GM21367 (cell line): Measurements from ENCODE around the gene PITPNB.

Experiments used
- ATAC-seq: cut with Tn5 transposase; IDR thresholded peaks from one replicate; pipeline ENCODE4 v1.9.1; 2021; ENCODE audit not compliant: unreplicated experiment

Gene PITPNB

DNA sequence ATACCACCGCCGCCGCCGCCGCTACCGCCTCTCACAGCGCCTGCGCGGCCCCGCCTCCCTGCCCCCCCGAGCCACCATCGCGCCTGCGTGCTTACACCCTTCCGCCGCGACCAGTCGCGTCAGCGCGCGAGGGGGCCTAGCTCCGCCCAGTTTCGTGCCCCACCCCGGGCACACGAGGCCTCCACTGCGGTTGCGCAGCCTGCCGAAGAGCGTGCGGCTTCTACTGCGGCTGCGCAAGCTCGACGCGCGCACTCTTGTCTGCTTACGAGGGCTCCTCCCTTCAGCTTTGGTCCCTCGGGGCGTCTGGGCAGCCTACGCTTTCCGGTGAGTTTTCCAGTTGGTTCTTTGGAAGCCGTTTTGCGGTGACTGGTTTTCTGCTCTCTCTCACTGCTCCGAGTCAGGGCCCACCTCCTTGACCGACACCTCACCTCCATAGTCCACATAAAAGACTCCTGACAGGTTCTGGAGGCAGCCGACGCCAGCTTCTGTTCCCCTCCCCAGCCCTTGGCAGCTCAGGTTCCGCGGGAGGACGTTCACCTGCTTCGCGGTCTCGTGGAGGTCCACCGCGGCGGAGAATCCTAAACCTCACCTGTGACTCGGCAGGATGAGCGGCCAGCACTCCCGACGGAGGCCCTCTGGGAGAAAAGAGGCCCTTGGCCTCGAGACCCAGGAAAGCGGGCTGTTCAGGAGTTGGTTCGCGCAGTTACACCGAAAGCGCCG lies at the start of gene PITPNB:
PITPNB (minus strand) TSS at position 35 of the 720 bp plus-strand sequence. CDS start 65 bp downstream, outside the sequence.
- ATAC-seq = peak; percentile 66

DNA sequence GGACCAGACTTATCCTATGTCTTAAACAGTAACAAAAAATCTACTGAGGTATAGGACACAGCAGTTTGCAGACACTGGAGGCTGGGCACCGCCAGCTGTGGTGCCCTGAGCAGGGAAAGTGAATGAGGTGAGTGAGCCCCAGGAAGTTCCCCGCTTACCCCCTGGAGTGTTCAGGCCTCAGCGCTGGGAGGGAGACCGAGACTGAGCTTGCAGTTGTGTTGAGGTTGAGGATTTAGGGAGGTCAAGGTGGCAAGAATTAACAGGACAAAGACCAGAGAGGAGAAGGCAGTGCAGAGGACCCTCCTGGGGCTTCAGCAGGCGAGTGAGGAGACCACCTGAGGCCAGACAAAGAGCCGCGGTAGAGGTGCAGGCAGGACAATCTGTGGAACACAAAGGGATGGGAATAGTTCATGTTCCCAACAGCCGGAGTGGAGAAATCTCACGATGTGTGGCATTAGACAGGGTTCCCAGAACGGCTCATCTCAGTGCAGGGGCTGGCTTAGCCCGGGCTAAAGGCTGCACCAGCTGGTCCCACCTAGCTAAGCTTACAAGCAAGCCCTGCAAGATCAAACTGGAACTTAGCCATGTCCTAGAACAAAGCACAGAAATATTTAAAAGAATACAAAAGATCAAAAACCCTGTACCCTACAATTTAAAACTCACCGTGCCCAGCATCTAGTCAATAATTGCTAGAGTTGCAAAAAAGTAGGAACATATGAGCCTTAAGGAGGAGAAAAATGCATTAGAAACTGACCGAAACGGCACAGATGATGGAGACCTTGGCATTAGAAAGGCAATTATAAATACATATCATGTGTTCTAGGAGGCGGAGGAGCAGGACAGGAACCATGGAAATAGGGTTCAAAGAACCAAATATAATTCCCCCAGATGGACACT lies 47.4 kb upstream of the PITPNB start:
- no peak for ATAC-seq

DNA sequence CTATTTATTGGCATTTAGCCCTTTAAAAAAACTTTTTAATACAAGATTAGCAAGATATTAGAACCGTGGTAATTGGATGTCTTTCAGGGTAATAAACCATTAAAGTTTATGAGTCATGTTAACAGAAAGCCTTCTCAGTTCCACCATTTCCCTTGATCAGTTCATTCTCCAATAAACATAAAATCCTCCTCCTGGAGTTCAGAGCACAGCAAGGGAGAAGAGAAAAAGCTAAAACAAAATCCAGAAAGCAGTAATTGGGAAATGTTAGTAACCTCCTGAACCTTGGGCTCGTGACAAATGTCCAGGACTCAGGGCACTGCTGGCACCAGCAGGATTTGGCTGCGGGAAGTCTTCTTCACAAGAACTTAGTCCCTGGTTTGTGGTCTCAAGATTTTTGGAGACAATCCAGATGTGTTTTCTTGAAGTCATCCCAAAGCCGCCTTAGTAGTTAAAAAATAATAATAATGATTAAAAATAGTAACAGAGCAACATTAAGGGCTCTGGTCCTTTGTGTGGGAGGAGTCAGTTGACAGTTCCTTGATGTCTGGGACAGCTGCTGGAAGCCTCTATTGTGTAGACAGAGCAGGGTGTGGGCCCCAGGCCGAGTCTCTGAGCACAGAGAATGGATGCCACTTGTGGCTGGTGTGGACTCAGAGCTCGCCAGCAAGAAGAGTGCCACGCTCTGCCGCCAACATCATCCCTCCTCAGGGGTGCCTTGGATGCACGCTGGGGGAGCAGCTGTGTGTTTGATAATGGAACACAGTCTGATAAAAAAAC lies 43.4 kb upstream of the PITPNB start:
- ATAC-seq = no peak

DNA sequence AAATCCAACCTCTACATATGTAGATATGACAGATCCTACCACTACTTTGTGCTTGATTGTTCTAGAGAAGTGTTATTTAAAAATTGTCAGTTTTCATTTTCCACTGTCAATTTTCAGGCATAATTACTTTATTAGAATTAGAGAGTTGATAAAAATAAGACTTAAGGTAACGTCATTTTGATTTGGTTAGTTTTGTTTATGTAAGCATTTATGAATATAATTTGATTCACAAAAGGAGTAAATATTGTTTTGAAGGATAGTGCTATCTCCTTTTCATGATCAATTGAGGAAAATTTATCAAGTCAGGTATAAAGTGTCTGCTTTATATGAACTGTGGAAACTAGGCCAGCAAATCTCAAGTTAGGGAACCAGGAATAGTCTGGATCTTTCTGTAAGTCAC lies 42.6 kb upstream of the PITPNB start:
- ATAC-seq = no peak

- no peak for ATAC-seq
Observed at GRCh38 chr22:27961182-27961581, 42.1 kb upstream of the PITPNB start.

- no peak for ATAC-seq
Observed at GRCh38 chr22:27959335-27960090, 40.5 kb upstream of the PITPNB start.

DNA sequence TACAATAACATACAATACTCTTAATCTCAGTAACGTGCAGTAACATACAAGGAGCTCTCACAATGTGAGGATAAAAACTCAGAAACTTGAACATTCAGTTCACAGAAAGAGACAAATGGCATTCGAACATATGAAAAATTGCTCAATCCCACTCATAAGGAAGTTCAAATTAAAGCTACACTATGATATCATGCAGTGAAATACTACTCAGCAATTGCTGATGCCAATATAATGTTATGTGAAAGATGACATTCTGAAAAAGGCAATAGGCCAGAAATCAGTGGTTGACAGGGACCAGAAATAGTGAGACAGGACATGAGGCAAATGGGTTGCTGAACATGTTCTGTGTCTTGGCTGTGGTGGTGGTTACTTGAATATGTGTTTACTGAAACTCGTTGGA lies 33.7 kb upstream of the PITPNB start:
- no peak for ATAC-seq

GRCh38 chr22:27952091-27952490 lies 33.0 kb upstream of the PITPNB start:
- ATAC-seq = no peak

- no peak for ATAC-seq
Observed at GRCh38 chr22:27949421-27949820, 30.4 kb upstream of the PITPNB start.

GRCh38 chr22:27948569-27948968 lies 29.5 kb upstream of the PITPNB start:
- no peak for ATAC-seq

GRCh38 chr22:27947448-27947847 lies 28.4 kb upstream of the PITPNB start:
- ATAC-seq = no peak

DNA sequence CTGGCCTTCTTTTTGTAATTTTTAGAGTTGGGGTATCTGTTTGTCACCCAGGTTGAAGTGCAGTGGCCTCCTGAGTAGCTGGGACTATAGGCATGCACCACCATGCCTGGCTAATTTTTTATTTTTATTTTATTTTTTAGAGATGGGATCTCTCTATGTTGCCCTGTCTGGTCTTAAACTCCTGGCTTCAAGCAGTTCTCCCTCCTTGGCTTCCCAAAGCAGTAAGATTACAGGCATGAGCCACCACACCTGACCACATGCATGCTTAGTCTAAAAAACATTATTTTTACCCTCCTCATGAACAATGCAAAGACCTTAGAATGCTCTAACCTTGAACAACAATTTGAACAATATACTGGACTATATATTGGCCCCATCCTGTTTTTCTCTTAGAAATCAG lies 22.1 kb upstream of the PITPNB start:
- no peak for ATAC-seq

- ATAC-seq = no peak
Observed at GRCh38 chr22:27937453-27937852, 18.4 kb upstream of the PITPNB start.

- no peak for ATAC-seq
Observed at GRCh38 chr22:27935897-27936296, 16.8 kb upstream of the PITPNB start.

DNA sequence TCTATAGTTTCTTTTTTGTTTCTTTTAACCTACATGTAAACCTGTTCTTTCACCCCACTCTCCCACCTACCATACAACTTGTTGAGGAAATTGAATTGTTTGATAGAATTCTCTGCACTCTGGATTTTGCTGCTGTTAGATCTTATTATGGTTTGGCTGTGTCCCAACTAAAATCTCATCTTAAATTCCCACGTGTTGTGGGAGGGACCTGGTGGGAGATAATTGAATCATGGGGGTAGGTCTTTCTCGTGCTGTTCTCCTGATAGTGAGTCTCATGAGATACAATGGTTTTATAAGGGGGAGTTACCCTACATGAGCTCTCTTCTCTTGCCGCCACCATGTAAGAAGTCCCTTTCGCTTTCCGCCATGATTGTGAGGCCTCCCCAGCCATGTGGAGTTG lies 15.0 kb upstream of the PITPNB start:
- no peak for ATAC-seq

DNA sequence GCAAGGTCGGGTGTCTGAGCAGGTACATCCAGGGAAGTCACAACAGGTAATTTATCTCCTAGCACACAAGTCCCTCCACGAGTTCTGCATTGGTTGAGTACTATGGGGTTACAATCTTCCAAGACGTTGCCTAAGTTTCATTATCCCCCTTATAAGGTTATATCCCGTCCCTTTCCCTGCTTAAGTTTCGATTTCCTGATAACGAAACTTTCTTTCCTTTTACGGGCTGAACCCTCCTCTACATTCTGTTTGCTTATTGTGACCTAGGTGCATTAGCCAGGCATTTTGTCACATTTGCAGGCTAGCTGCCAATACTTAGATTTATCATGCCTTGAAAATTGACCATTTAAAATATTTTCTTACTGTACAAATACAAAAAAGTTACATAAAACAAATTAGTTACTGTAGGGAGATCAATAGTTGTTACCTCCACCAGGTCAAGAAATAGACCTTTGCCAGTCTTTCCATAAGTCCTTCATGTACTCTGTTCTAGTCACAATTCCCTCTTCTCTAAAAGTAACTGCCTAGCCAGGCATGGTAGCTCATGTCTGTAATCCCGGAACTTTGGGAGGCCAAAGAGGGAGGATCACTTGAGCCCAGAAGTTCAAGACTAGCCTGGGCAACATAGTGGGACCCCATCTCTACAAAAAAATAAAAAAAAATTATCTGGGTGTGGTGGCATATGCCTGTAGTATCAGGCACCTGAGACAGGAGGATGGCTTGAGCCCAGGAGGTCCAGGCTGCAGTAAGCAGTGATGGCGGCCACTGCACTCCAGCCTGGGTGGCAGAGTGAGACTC lies 14.3 kb upstream of the PITPNB start:
- ATAC-seq = no peak

DNA sequence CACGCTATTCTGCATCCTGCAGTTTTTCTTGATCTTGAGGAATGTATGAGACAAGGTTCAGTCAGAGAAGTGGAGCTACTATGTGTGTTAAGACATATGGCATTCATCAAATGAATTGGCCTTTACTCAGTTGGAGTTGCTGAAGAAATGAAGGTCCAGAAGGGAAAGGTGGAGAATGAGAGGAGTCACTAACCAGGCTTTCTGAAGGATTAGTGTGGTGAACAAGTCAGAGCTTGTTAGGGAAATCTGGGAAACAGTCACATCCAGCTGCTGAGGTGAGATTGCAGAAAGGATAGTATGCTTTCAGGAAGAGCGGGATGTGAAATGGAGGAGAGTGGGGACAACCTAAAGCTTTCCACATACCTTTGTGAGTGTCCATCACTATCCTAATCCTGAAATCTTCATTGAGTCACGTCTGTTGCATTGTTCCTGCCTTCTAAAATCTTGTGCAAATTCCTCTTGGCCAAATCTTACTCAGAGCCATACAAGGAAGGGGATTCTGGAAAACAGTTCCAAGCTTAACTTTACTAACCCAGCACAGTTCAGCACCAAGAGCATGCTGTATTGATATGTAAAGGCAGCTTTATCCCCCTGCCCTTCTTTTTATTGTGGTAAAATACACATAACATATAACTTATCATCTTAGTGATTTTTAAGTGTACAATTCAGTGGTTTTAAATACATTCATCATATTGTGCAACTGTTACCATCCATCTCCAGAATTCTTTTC lies 11.4 kb upstream of the PITPNB start:
- ATAC-seq = no peak

DNA sequence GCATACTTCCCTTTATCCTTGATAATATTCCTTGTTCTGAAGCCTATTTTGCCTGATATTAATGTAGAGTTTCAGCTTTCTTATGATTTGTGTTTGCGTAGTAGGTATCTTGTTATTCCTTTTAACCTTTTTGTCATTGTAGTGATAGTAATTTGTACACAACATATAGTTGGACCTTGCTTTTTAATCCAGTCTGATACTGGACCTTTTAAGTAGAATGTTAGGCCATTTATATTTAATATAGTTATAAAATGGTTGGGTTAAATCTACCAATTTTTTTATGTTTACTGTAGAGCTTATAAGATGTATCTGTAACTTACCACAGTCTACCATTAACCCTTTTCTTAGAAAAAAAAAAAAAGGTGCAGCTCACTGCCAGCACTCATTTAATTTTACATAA lies 8.6 kb upstream of the PITPNB start:
- ATAC-seq = no peak

DNA sequence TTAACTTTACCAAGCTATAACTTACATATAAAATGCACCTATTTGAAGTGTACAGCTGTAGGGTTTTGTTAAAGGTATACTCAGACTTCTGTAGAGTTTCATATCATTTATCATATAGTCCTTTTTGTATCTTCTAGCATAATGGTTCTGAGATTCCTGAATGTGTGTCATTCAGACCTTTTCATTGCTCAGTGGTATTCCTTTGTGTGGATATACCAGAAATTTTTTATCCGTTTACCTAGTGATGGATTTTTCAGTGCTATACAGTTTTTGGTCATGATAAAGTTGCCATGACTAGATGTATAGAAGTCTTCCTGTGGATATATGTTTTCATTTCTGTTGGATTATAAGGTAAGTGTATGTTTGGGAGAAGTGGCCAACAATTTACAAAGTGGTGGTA lies 6.3 kb upstream of the PITPNB start:
- ATAC-seq = no peak
